ACC112 (cell line): ENCODE results near the gene MKI67.

ENCODE experiments used
- H2AFZ ChIP-seq: fragments of 200-600 bp; sonication (generic); one replicate; pipeline ENCODE4 v1.6.0; 2017; ENCODE audit warnings: antibody characterized with exemption, low read length; ENCODE audit not compliant: unreplicated experiment
- H3K27ac ChIP-seq: fragments of 200-600 bp; sonication (generic); 2 replicates; pipeline ENCODE4 v1.5.1; 2014; ENCODE audit warnings: low read depth, mild to moderate bottlenecking, antibody characterized with exemption, low read length, moderate library complexity
- H3K27me3 ChIP-seq: fragments of 200-600 bp; sonication (generic); 2 replicates; pipeline ENCODE4 v1.6.1; 2014; ENCODE audit warnings: mild to moderate bottlenecking, antibody characterized with exemption, low read length, moderate library complexity, mixed read lengths; ENCODE audit not compliant: insufficient read depth
- H3K36me3 ChIP-seq: fragments of 200-600 bp; sonication (generic); 2 replicates; pipeline ENCODE4 v1.6.1; 2016; ENCODE audit warnings: mild to moderate bottlenecking, antibody characterized with exemption, low read length, moderate library complexity, mixed read lengths; ENCODE audit not compliant: insufficient read depth
- H3K4me1 ChIP-seq: fragments of 200-600 bp; sonication (generic); one replicate; pipeline ENCODE4 v1.6.1; 2016; ENCODE audit warnings: low read length, mixed read lengths; ENCODE audit not compliant: insufficient read depth, unreplicated experiment, control insufficient read depth
- H3K4me3 ChIP-seq: fragments of 200-600 bp; sonication (generic); 2 replicates; pipeline ENCODE4 v1.5.1; 2014; ENCODE audit warnings: mild to moderate bottlenecking, low read depth, low read length
- H3K79me2 ChIP-seq: fragments of 200-600 bp; sonication (generic); one replicate; pipeline ENCODE4 v1.6.0; 2016; ENCODE audit warnings: low read length; ENCODE audit not compliant: control insufficient read depth, unreplicated experiment, insufficient read depth

MKI67 gene

DNA sequence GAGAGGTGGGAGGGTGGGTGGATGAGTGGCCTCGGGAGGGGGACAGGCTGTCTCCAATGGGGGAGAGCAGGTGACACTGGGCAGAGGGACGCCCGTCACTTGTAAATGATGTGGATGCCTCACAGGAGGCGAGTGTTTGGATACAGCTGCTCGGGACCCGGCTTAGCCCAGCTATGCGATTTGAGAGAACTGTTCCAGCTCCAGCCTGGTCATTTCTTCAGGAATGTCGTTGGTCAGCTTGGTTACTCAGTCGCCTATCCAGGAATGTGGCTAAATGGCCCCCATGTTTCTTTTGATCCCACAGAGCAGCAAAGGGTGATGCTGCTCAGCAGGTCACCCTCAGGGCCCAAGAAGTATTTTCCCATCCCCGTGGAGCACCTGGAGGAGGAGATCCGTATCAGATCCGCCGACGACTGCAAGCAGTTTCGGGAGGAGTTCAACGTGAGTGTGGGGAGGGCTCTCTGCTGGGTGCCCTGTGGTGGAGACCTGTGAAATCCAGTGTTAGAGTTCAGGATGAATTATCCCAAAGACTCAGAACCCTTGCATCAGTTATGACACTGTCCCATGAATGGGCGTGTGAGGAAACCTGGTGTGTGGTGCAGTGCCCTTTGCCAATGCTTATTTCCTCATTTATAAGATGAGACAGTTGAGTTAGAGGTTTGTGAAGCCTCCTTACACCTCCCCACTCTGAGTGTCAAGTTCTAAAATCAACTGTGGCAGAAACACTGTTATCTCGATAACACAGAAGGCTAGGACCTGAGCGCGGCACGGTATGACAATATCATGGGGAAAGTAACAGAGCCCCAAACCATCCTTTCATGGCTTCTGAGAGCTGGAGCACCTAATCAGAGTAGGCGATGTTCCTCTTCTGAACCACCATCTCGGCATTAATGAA is 76.8 kb downstream of the MKI67 start:
- Histone ChIP-seq H3K36me3 (no peaks in the 10 kb centered on the region), H3K4me1 (peaks cover 9% of the 10 kb centered on the region), H3K4me3 (no peak overlapping the region), H3K79me2 (no peaks in the 10 kb centered on the region), H2AFZ (no peak overlapping the region), H3K27ac (no peak overlapping the region), H3K27me3 (no peaks in the 10 kb centered on the region)

DNA sequence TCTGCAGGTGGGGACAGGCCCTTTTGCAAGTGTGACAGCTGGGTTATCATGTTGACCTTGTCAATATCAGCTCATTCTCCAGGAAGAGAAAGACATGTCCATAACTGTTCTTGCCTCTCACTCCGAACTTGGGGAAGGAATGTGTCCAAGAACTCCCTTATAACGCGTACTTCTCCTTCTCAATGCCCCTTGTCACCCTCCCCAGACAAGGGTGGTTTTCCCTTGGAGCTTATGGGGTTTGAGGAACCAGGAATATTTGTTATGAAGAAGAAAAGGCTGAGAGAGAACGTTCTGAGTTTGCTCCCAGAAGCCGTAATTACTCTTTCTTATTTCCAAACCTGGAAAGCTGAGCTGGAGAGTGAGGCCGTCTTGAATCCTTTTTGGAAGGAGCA is 77.4 kb downstream of the MKI67 start:
- H3K79me2 ChIP-seq: no peaks in the 10 kb centered on the region
- no peak overlapping the region for H3K4me3 ChIP-seq
- H3K36me3 ChIP-seq: no peaks in the 10 kb centered on the region
- H3K27me3 ChIP-seq: no peaks in the 10 kb centered on the region
- no peak overlapping the region for H2AFZ ChIP-seq
- H3K4me1 ChIP-seq: peaks cover 9% of the 10 kb centered on the region
- no peak overlapping the region for H3K27ac ChIP-seq

DNA sequence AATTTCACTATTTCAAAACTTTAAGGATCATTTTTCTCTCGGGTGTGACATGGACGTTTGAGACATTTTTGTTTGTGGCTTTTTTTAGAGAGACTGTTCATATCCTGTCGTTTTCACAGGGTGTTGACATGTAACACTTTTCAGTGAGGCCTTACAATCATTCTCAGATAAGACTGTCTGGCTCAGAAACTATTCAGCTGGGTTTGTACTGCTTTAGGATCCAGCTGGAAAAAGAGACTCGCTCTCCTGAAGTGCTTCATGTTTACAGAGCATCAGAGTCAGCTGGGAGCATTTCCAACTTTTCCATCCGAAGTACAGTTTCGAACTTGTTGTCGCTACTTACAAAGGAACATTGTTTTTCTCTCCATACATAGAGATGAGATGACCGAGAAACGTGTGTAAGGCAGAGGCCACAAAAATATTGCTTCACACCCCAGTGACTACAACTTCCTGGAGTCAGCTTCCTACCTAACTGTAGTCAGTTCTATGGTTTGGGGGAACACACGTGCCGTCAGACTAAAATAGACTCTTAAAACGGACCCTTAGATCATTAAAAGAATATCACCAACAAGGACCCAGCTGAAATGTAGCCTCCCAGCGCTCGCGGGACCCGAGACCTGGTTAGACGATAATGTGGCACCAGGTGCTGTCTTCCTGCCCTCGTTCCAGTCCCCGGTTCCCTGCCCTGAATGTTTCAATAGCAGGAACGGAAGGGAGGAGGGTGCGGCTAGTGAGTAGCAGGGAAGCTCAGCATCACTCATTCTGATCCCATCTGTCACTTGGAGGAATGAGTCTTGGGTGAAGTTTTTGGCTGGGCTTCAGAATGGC is 78.0 kb downstream of the MKI67 start:
- peak overlapping the region; percentile 19; the same call in 1 of the 2 replicates for H3K27ac ChIP-seq
- no peaks in the 10 kb centered on the region for H3K36me3 ChIP-seq
- H3K4me3 ChIP-seq: no peak overlapping the region
- no peaks in the 10 kb centered on the region for H3K27me3 ChIP-seq
- no peaks in the 10 kb centered on the region for H3K79me2 ChIP-seq
- no peak overlapping the region for H2AFZ ChIP-seq
- peaks cover 9% of the 10 kb centered on the region for H3K4me1 ChIP-seq

DNA sequence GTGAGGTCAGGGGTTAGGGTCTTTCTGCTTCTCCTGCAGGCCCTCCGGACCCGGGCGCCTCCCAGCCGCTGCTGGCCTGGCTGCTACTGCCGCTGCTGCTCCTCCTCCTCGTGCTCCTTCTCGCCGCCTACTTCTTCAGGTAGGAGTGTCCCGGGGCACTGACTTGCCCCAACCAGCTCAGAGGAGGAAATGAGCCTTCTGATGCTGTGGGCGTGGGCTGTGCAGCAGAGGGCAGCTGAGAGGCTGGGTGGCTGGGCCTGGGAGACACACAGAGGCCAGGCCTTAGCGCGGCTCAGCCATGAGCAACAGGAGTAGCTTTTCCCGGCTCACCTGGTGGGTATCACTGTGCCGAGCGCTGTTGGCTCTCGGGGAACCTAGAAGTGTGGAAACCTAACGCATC is 78.9 kb downstream of the MKI67 start:
- H3K36me3 ChIP-seq: no peaks in the 10 kb centered on the region
- no peaks in the 10 kb centered on the region for H3K79me2 ChIP-seq
- H3K27ac ChIP-seq: no peak overlapping the region
- H3K4me1 ChIP-seq: peaks cover 9% of the 10 kb centered on the region
- H2AFZ ChIP-seq: no peak overlapping the region
- H3K4me3 ChIP-seq: no peak overlapping the region
- H3K27me3 ChIP-seq: no peaks in the 10 kb centered on the region

DNA sequence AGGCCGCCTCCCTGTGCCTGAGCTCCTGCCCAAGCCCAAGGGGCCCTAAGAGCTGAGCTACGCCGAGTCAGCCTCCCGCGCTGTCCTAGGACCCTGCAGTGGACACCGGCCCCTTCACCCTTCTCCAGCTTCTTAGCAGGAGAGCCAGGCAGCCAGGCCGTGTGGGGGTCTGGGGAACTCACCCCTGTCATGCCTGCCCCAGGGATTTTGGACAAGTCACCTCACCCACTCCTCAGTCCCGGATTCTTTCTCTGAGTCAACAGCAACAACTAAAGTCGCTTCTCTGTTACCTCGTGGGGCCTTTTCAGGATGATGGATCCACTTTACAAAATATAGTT is 79.3 kb downstream of the MKI67 start:
- Histone ChIP-seq H2AFZ (no peak overlapping the region), H3K79me2 (no peaks in the 10 kb centered on the region), H3K27ac (no peak overlapping the region), H3K4me1 (peaks cover 9% of the 10 kb centered on the region), H3K4me3 (no peak overlapping the region), H3K27me3 (no peaks in the 10 kb centered on the region), H3K36me3 (no peaks in the 10 kb centered on the region)
